Measurements from ENCODE around the gene CXCL17.
A peak's percentile ranks its signal among the peaks of the same experiment; 100 is the strongest.

The CXCL17 gene

GRCh38 chr19:42403586-42403985 lies 39.2 kb downstream of the CXCL17 start:
- Histone ChIP-seq H3K27me3 (ENCODE audit: control insufficient read depth in 5 of 5, insufficient read depth in 4 of 5, low read length in 5 of 5) (no peaks in the 10 kb centered on the region), H3K4me3 (ENCODE audit: low read depth in 1 of 5, low read length in 5 of 5) (no peak overlapping the region), H3K27ac (ENCODE audit: low read depth, low read length) (peak overlapping the region; percentile 60), H3K36me3 (ENCODE audit: control insufficient read depth in 5 of 5, insufficient read depth in 5 of 5, low read length in 5 of 5) (peaks cover 0 to 56% (median 54%) of the 10 kb centered on the region in 5 donors), H3K4me1 (ENCODE audit: control insufficient read depth in 5 of 5, insufficient read depth in 5 of 5, low read length in 5 of 5) (peaks cover 5 to 72% (median 64%) of the 10 kb centered on the region in 5 donors), H3K9me3 (ENCODE audit: control insufficient read depth in 5 of 5, low read length in 5 of 5) (no peaks in the 10 kb centered on the region), H3K9ac (ENCODE audit: low read length in 5 of 5) (no peak overlapping the region)

GRCh38 chr19:42402376-42403116 lies 40.2 kb downstream of the CXCL17 start:
- Histone ChIP-seq H3K9ac (ENCODE audit: low read length in 5 of 5) (peak overlapping the region in 1 of 5 donors; percentile 38), H3K9me3 (ENCODE audit: control insufficient read depth in 5 of 5, low read length in 5 of 5) (no peaks in the 10 kb centered on the region), H3K27me3 (ENCODE audit: control insufficient read depth in 5 of 5, insufficient read depth in 4 of 5, low read length in 5 of 5) (no peaks in the 10 kb centered on the region), H3K27ac (ENCODE audit: low read depth, low read length) (peak overlapping the region; percentile 60), H3K4me1 (ENCODE audit: control insufficient read depth in 5 of 5, insufficient read depth in 5 of 5, low read length in 5 of 5) (peaks cover 10 to 68% (median 59%) of the 10 kb centered on the region in 5 donors), H3K36me3 (ENCODE audit: control insufficient read depth in 5 of 5, insufficient read depth in 5 of 5, low read length in 5 of 5) (peaks cover 0 to 46% (median 44%) of the 10 kb centered on the region in 5 donors), H3K4me3 (ENCODE audit: low read depth in 1 of 5, low read length in 5 of 5) (peak overlapping the region in 4 of 5 donors; percentile 40 to 62 (median 53))

GRCh38 chr19:42401365-42402303 lies 41.1 kb downstream of the CXCL17 start:
- peaks cover 0 to 37% (median 35%) of the 10 kb centered on the region in 5 donors for H3K36me3 ChIP-seq (ENCODE audit: control insufficient read depth in 5 of 5, insufficient read depth in 5 of 5, low read length in 5 of 5)

GRCh38 chr19:42400404-42400803 lies 42.3 kb downstream of the CXCL17 start:
- Histone ChIP-seq H3K27ac (ENCODE audit: low read depth, low read length) (no peak overlapping the region), H3K36me3 (ENCODE audit: control insufficient read depth in 5 of 5, insufficient read depth in 5 of 5, low read length in 5 of 5) (peaks cover 0 to 25% (median 22%) of the 10 kb centered on the region in 5 donors), H3K9ac (ENCODE audit: low read length in 5 of 5) (no peak overlapping the region), H3K27me3 (ENCODE audit: control insufficient read depth in 5 of 5, insufficient read depth in 4 of 5, low read length in 5 of 5) (no peaks in the 10 kb centered on the region), H3K4me1 (ENCODE audit: control insufficient read depth in 5 of 5, insufficient read depth in 5 of 5, low read length in 5 of 5) (peaks cover 7 to 63% (median 51%) of the 10 kb centered on the region in 5 donors), H3K9me3 (ENCODE audit: control insufficient read depth in 5 of 5, low read length in 5 of 5) (no peaks in the 10 kb centered on the region), H3K4me3 (ENCODE audit: low read depth in 1 of 5, low read length in 5 of 5) (no peak overlapping the region)

More at GRCh38 chr19:42401365-42402303, 41.1 kb downstream of the CXCL17 start:
- Histone ChIP-seq H3K27me3 (ENCODE audit: control insufficient read depth in 5 of 5, insufficient read depth in 4 of 5, low read length in 5 of 5) (no peaks in the 10 kb centered on the region), H3K9ac (ENCODE audit: low read length in 5 of 5) (peak overlapping the region in 2 of 5 donors; percentile 48 to 49), H3K9me3 (ENCODE audit: control insufficient read depth in 5 of 5, low read length in 5 of 5) (no peaks in the 10 kb centered on the region), H3K4me1 (ENCODE audit: control insufficient read depth in 5 of 5, insufficient read depth in 5 of 5, low read length in 5 of 5) (peaks cover 8 to 65% (median 57%) of the 10 kb centered on the region in 5 donors), H3K27ac (ENCODE audit: low read depth, low read length) (peak overlapping the region; percentile 60), H3K4me3 (ENCODE audit: low read depth in 1 of 5, low read length in 5 of 5) (peak overlapping the region; percentile 40 to 62 (median 54))

- Histone ChIP-seq H3K27me3 (ENCODE audit: control insufficient read depth in 5 of 5, insufficient read depth in 4 of 5, low read length in 5 of 5) (no peaks in the 10 kb centered on the region), H3K27ac (ENCODE audit: low read depth, low read length) (peak overlapping the region; percentile 74), H3K9me3 (ENCODE audit: control insufficient read depth in 5 of 5, low read length in 5 of 5) (no peaks in the 10 kb centered on the region), H3K4me1 (ENCODE audit: control insufficient read depth in 5 of 5, insufficient read depth in 5 of 5, low read length in 5 of 5) (peaks cover 5 to 47% (median 28%) of the 10 kb centered on the region in 5 donors), H3K36me3 (ENCODE audit: control insufficient read depth in 5 of 5, insufficient read depth in 5 of 5, low read length in 5 of 5) (peaks cover 0 to under 1% (median 0%) of the 10 kb centered on the region in 5 donors), H3K4me3 (ENCODE audit: low read depth in 1 of 5, low read length in 5 of 5) (peak overlapping the region; percentile 63 to 84 (median 81)), H3K9ac (ENCODE audit: low read length in 5 of 5) (peak overlapping the region in 4 of 5 donors; percentile 65 to 84 (median 78))
Observed at GRCh38 chr19:42397263-42398166, 45.2 kb downstream of the CXCL17 start.

- H3K4me3 ChIP-seq (ENCODE audit: low read depth in 1 of 5, low read length in 5 of 5): peak overlapping the region; percentile 63 to 84 (median 81)
- H3K9ac ChIP-seq (ENCODE audit: low read length in 5 of 5): peak overlapping the region; percentile 42 to 81 (median 76)
- peak overlapping the region; percentile 74 for H3K27ac ChIP-seq (ENCODE audit: low read depth, low read length)
- no peaks in the 10 kb centered on the region for H3K9me3 ChIP-seq (ENCODE audit: control insufficient read depth in 5 of 5, low read length in 5 of 5)
- no peaks in the 10 kb centered on the region for H3K36me3 ChIP-seq (ENCODE audit: control insufficient read depth in 5 of 5, insufficient read depth in 5 of 5, low read length in 5 of 5)
- H3K4me1 ChIP-seq (ENCODE audit: control insufficient read depth in 5 of 5, insufficient read depth in 5 of 5, low read length in 5 of 5): peaks cover 5 to 39% (median 24%) of the 10 kb centered on the region in 5 donors
- H3K27me3 ChIP-seq (ENCODE audit: control insufficient read depth in 5 of 5, insufficient read depth in 4 of 5, low read length in 5 of 5): no peaks in the 10 kb centered on the region
Observed at GRCh38 chr19:42396381-42397262, 46.1 kb downstream of the CXCL17 start.

- H3K27me3 ChIP-seq (ENCODE audit: control insufficient read depth in 5 of 5, insufficient read depth in 4 of 5, low read length in 5 of 5): peaks cover 3 to 9% (median 5%) of the 10 kb centered on the region in 5 donors
- H3K4me1 ChIP-seq (ENCODE audit: control insufficient read depth in 5 of 5, insufficient read depth in 5 of 5, low read length in 5 of 5): peaks cover 5 to 23% (median 20%) of the 10 kb centered on the region in 5 donors
- H3K9me3 ChIP-seq (ENCODE audit: control insufficient read depth in 5 of 5, low read length in 5 of 5): no peaks in the 10 kb centered on the region
- no peak overlapping the region for H3K4me3 ChIP-seq (ENCODE audit: low read depth in 1 of 5, low read length in 5 of 5)
- no peaks in the 10 kb centered on the region for H3K36me3 ChIP-seq (ENCODE audit: control insufficient read depth in 5 of 5, insufficient read depth in 5 of 5, low read length in 5 of 5)
- no peak overlapping the region for H3K27ac ChIP-seq (ENCODE audit: low read depth, low read length)
- no peak overlapping the region for H3K9ac ChIP-seq (ENCODE audit: low read length in 5 of 5)
Observed at GRCh38 chr19:42394751-42395150, 48.0 kb downstream of the CXCL17 start.

GRCh38 chr19:42392165-42392564 lies 50.6 kb downstream of the CXCL17 start:
- H3K9me3 ChIP-seq (ENCODE audit: control insufficient read depth in 5 of 5, low read length in 5 of 5): no peaks in the 10 kb centered on the region
- no peak overlapping the region for H3K4me3 ChIP-seq (ENCODE audit: low read depth in 1 of 5, low read length in 5 of 5)

More at GRCh38 chr19:42392165-42392564, 50.6 kb downstream of the CXCL17 start:
- no peak overlapping the region for H3K27ac ChIP-seq (ENCODE audit: low read depth, low read length)
- no peak overlapping the region for H3K9ac ChIP-seq (ENCODE audit: low read length in 5 of 5)
- peaks cover 0 to 16% (median 14%) of the 10 kb centered on the region in 5 donors for H3K4me1 ChIP-seq (ENCODE audit: control insufficient read depth in 5 of 5, insufficient read depth in 5 of 5, low read length in 5 of 5)
- H3K27me3 ChIP-seq (ENCODE audit: control insufficient read depth in 5 of 5, insufficient read depth in 4 of 5, low read length in 5 of 5): peaks cover 9 to 16% (median 14%) of the 10 kb centered on the region in 5 donors
- no peaks in the 10 kb centered on the region for H3K36me3 ChIP-seq (ENCODE audit: control insufficient read depth in 5 of 5, insufficient read depth in 5 of 5, low read length in 5 of 5)

Measured in subcutaneous abdominal adipose tissue (tissue), 5 donors.